ENCODE measurements around the gene PLEKHA6. TPM values are rescaled to one million over a fixed set of nuclear protein-coding genes. Genes with fewer than 3 reads are reported as not detected.

Gene PLEKHA6
- total and polyA plus RNA-seq, 2 experiments from 2014 or later = 2.8 to 6.2 TPM

DNA sequence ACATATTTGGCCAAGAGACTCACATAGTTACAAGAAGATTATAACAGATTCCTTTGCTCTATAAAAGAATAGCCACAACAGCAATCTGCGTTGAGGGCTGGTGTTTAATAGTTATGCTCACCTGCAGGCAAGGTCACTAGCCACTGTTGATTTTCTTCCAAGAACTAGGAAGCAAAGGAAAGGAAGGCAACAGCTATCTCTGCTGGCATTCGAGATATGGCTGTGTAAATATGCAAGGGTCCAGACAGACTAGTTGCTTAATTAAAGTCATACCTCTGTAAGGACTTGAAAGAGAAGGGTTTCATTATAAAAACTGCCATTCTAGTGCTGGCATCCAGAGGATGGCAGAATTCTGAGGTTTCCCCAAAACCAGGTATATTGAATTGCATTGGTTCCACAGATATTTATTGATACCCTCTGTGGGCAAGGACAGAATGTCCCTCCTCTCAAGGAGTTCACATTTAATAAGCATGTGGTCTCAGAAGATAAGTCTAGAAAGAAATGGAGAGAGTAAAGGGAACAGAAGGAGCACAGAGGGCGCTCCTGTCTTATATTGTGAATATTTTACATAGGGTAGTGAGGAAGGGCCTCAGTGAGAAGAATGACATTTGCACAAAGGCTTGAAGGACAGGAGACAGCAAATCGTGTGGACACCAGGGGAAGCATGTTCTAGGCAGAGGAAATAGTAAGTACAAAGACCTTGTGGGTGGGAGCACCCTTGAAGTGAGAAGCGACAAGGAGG, 23.6 kb upstream of the PLEKHA6 start:
- TF ChIP-seq, protein P1, sequence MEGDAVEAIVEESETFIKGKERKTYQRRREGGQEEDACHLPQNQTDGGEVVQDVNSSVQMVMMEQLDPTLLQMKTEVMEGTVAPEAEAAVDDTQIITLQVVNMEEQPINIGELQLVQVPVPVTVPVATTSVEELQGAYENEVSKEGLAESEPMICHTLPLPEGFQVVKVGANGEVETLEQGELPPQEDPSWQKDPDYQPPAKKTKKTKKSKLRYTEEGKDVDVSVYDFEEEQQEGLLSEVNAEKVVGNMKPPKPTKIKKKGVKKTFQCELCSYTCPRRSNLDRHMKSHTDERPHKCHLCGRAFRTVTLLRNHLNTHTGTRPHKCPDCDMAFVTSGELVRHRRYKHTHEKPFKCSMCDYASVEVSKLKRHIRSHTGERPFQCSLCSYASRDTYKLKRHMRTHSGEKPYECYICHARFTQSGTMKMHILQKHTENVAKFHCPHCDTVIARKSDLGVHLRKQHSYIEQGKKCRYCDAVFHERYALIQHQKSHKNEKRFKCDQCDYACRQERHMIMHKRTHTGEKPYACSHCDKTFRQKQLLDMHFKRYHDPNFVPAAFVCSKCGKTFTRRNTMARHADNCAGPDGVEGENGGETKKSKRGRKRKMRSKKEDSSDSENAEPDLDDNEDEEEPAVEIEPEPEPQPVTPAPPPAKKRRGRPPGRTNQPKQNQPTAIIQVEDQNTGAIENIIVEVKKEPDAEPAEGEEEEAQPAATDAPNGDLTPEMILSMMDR (conservative IDR thresholded peaks at IDR 0.05; ENCODE audit: low read depth in 2 of 2) = peak; percentile 24 to 40; a peak in 3 of 4 replicates
- TF ChIP-seq, protein P2, sequence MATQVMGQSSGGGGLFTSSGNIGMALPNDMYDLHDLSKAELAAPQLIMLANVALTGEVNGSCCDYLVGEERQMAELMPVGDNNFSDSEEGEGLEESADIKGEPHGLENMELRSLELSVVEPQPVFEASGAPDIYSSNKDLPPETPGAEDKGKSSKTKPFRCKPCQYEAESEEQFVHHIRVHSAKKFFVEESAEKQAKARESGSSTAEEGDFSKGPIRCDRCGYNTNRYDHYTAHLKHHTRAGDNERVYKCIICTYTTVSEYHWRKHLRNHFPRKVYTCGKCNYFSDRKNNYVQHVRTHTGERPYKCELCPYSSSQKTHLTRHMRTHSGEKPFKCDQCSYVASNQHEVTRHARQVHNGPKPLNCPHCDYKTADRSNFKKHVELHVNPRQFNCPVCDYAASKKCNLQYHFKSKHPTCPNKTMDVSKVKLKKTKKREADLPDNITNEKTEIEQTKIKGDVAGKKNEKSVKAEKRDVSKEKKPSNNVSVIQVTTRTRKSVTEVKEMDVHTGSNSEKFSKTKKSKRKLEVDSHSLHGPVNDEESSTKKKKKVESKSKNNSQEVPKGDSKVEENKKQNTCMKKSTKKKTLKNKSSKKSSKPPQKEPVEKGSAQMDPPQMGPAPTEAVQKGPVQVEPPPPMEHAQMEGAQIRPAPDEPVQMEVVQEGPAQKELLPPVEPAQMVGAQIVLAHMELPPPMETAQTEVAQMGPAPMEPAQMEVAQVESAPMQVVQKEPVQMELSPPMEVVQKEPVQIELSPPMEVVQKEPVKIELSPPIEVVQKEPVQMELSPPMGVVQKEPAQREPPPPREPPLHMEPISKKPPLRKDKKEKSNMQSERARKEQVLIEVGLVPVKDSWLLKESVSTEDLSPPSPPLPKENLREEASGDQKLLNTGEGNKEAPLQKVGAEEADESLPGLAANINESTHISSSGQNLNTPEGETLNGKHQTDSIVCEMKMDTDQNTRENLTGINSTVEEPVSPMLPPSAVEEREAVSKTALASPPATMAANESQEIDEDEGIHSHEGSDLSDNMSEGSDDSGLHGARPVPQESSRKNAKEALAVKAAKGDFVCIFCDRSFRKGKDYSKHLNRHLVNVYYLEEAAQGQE (IDR thresholded peaks at IDR 0.05; ENCODE audit: unreplicated experiment) = no peak
- H3K4me1 ChIP-seq (ENCODE audit: insufficient read depth) = 0 out of 2 replicates have a peak, but pooled peaks cover 3% of the 10 kb centered on the region
- no peaks in the 10 kb centered on the region for H3K36me3 ChIP-seq (ENCODE audit: insufficient read depth)
- no peak overlapping the region for H3K27ac ChIP-seq (ENCODE audit: low read depth)
- H3K4me3 Mint-ChIP-seq = no peak overlapping the region
- DNase-seq (ENCODE audit: low spot score) (no peak), ATAC-seq (no peak)
- no peaks in the 10 kb centered on the region for H4K20me1 ChIP-seq (replicated peaks; ENCODE audit: insufficient read depth)
- no peak overlapping the region for H3K4me2 ChIP-seq
- H2AFZ ChIP-seq = no peak overlapping the region
- no peak overlapping the region for H3K27ac Mint-ChIP-seq
- H3K36me3 Mint-ChIP-seq (ENCODE audit: low read depth) = no peaks in the 10 kb centered on the region
- H3K27me3 Mint-ChIP-seq (ENCODE audit: insufficient read depth, low read depth, poor library complexity) = peaks cover 6% of the 10 kb centered on the region
- H3F3A ChIP-seq (replicated peaks; ENCODE audit: low read depth) = 0 out of 2 replicates have a peak, but pooled peaks cover 4% of the 10 kb centered on the region
- peaks cover 2% of the 10 kb centered on the region; the same call in 2 of the 3 replicates for H3K4me1 Mint-ChIP-seq
- H3K9me3 Mint-ChIP-seq = no peaks in the 10 kb centered on the region
- H3K79me2 ChIP-seq (replicated peaks; ENCODE audit: insufficient read depth) = no peaks in the 10 kb centered on the region; the same call in 1 of the 2 replicates
- H3K4me3 ChIP-seq = no peak overlapping the region
- peaks cover 28% of the 10 kb centered on the region for H3K27me3 ChIP-seq (ENCODE audit: insufficient read depth)
- no peaks in the 10 kb centered on the region for H3K9me2 ChIP-seq (ENCODE audit: insufficient read depth)

GRCh38 chr1:204382714-204383083, 23.0 kb upstream of the PLEKHA6 start:
- H3K4me1 ChIP-seq (ENCODE audit: insufficient read depth) = 0 out of 2 replicates have a peak, but pooled peaks cover 3% of the 10 kb centered on the region
- DNase-seq (ENCODE audit: low spot score) (no peak), ATAC-seq (no peak)
- H3K4me3 ChIP-seq = no peak overlapping the region
- H3K9me2 ChIP-seq (ENCODE audit: insufficient read depth) = no peaks in the 10 kb centered on the region
- H3K4me3 Mint-ChIP-seq = no peak overlapping the region
- no peak overlapping the region for H3K27ac ChIP-seq (ENCODE audit: low read depth)
- H3K27ac Mint-ChIP-seq = no peak overlapping the region
- H3K36me3 ChIP-seq (ENCODE audit: insufficient read depth) = no peaks in the 10 kb centered on the region
- peaks cover 35% of the 10 kb centered on the region for H3K27me3 ChIP-seq (ENCODE audit: insufficient read depth)
- no peaks in the 10 kb centered on the region for H4K20me1 ChIP-seq (replicated peaks; ENCODE audit: insufficient read depth)
- peaks cover 4% of the 10 kb centered on the region; the same call in 2 of the 3 replicates for H3K4me1 Mint-ChIP-seq
- H3K9me3 Mint-ChIP-seq = no peaks in the 10 kb centered on the region
- H3K79me2 ChIP-seq (replicated peaks; ENCODE audit: insufficient read depth) = no peaks in the 10 kb centered on the region; the same call in 1 of the 2 replicates
- 0 out of 2 replicates have a peak, but pooled peaks cover 4% of the 10 kb centered on the region for H3F3A ChIP-seq (replicated peaks; ENCODE audit: low read depth)
- H3K27me3 Mint-ChIP-seq (ENCODE audit: insufficient read depth, low read depth, poor library complexity) = peaks cover 12% of the 10 kb centered on the region
- H2AFZ ChIP-seq = no peak overlapping the region
- no peak overlapping the region for H3K4me2 ChIP-seq
- no peaks in the 10 kb centered on the region for H3K36me3 Mint-ChIP-seq (ENCODE audit: low read depth)
- TF ChIP-seq, protein P1 (conservative IDR thresholded peaks at IDR 0.05; ENCODE audit: low read depth in 2 of 2) = no peak
- no peak for TF ChIP-seq ZNF114 (CRISPR knock-in tag; IDR thresholded peaks at IDR 0.05)
- no peak for TF ChIP-seq ETS1 (IDR thresholded peaks at IDR 0.05)
- TF ChIP-seq JUNB (IDR thresholded peaks at IDR 0.05; ENCODE audit: unreplicated experiment) = no peak
- TF ChIP-seq STAT1 (IDR thresholded peaks at IDR 0.05; ENCODE audit: unreplicated experiment) = no peak
- TF ChIP-seq, protein P2 (IDR thresholded peaks at IDR 0.05; ENCODE audit: unreplicated experiment) = no peak
- no peak for TF ChIP-seq POLR2AphosphoS5 (IDR thresholded peaks at IDR 0.05; ENCODE audit: low read depth)
- no peak for TF ChIP-seq CREB1 (CRISPR knock-in tag; IDR thresholded peaks at IDR 0.05; ENCODE audit: low read depth)
- no peak for TF ChIP-seq ZNF331 (CRISPR knock-in tag; IDR thresholded peaks at IDR 0.05; ENCODE audit: low read depth)
- TF ChIP-seq EZH2phosphoT487 (IDR thresholded peaks at IDR 0.05; ENCODE audit: unreplicated experiment) = no peak

Data from GM23338 (cell line).